ENCODE measurements around the gene TMEM121. TPM values are rescaled to one million over a fixed set of nuclear protein-coding genes. Genes with fewer than 3 reads are reported as not detected.
A peak's percentile ranks its signal among the peaks of the same experiment; 100 is the strongest.

TMEM121 gene
- total and polyA plus RNA-seq, 8 donors, result 2.4 to 5.4 (median 3.2) TPM

- intact Hi-C loops (cut with DNase I), result no loop called here
- Histone ChIP-seq H3K27ac (no peak overlapping the region), H3K36me3 (no peaks in the 10 kb centered on the region), H3K9me3 (no peaks in the 10 kb centered on the region), H3K4me1 (no peaks in the 10 kb centered on the region), H3K27me3 (peaks cover 4 to 60% of the 10 kb centered on the region in 2 donors), H3K4me3 (no peak overlapping the region)
- no peak for TF ChIP-seq CTCF (IDR thresholded peaks at IDR 0.05)
- DNase-seq, result peak in 2 of 4 donors; percentile 27 to 39
- ATAC-seq, result no peak
These were observed 18.3 kb upstream of the TMEM121 start for GRCh38 chr14:105508069-105508468.

GRCh38 chr14:105508601-105509000 lies 17.8 kb upstream of the TMEM121 start:
- ATAC-seq, result no peak
- peak in 2 of 4 donors; percentile 10 to 35 for DNase-seq
- Histone ChIP-seq H3K9me3 (no peaks in the 10 kb centered on the region), H3K36me3 (no peaks in the 10 kb centered on the region), H3K27me3 (peaks cover 4 to 65% of the 10 kb centered on the region in 2 donors), H3K4me3 (no peak overlapping the region), H3K4me1 (no peaks in the 10 kb centered on the region), H3K27ac (no peak overlapping the region)
- intact Hi-C loops (cut with DNase I), result no loop called here
- no peak for TF ChIP-seq CTCF (IDR thresholded peaks at IDR 0.05)

- TF ChIP-seq CTCF (IDR thresholded peaks at IDR 0.05), result no peak
These were observed 9.3 kb upstream of the TMEM121 start for GRCh38 chr14:105517096-105517495.

GRCh38 chr14:105519946-105520698 lies 6.3 kb upstream of the TMEM121 start:
- no peaks in the 10 kb centered on the region for H3K4me1 ChIP-seq
- DNase-seq, result peak in 1 of 4 donors; percentile 1
- H3K27ac ChIP-seq, result no peak overlapping the region
- intact Hi-C loops (cut with DNase I), result no loop called here
- no peaks in the 10 kb centered on the region for H3K36me3 ChIP-seq
- H3K4me3 ChIP-seq, result no peak overlapping the region
- TF ChIP-seq CTCF (IDR thresholded peaks at IDR 0.05), result no peak
- no peak for ATAC-seq
- H3K27me3 ChIP-seq, result peaks cover 0 to 41% of the 10 kb centered on the region in 2 donors
- H3K9me3 ChIP-seq, result no peaks in the 10 kb centered on the region

More at GRCh38 chr14:105517096-105517495, 9.3 kb upstream of the TMEM121 start:
- Histone ChIP-seq H3K27me3 (peaks cover 0 to 45% of the 10 kb centered on the region in 2 donors), H3K4me1 (no peaks in the 10 kb centered on the region), H3K27ac (no peak overlapping the region), H3K36me3 (no peaks in the 10 kb centered on the region), H3K9me3 (no peaks in the 10 kb centered on the region), H3K4me3 (no peak overlapping the region)
- ATAC-seq, result no peak
- intact Hi-C loops (cut with DNase I), result no loop called here
- DNase-seq, result no peak

DNA sequence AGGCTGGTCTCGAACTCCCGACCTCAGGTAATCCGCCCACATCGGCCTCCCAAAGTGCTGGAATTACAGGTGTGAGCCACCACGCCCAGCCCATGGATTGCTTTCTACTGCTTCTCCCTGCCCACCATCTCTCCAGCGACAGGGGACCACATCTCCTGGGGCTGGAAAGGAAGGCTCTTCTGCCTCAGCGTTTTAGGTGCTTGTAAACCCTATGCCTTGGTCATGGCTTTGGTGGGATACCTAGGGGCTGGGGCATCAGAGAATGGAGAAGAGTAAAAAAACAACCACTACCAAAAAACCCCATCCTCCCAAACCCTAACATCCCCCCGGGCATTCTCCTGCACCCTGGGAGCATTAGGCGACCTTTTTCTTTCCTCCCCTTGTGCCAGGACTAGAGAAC lies 1.1 kb upstream of the TMEM121 start:
- no peak overlapping the region for H3K4me3 ChIP-seq
- no peak for ATAC-seq
- TF ChIP-seq CTCF (IDR thresholded peaks at IDR 0.05), result no peak
- peak in 1 of 4 donors; percentile 16 for DNase-seq
- H3K4me1 ChIP-seq, result peaks cover 12 to 40% of the 10 kb centered on the region in 2 donors
- H3K27me3 ChIP-seq, result peaks cover 16 to 72% of the 10 kb centered on the region in 2 donors
- no peak overlapping the region for H3K27ac ChIP-seq
- H3K36me3 ChIP-seq, result no peaks in the 10 kb centered on the region
- H3K9me3 ChIP-seq, result no peaks in the 10 kb centered on the region
- intact Hi-C loops (cut with DNase I), result no loop called here
